Left kidney (tissue), 2 donors: Measurements from ENCODE around the gene ACOXL. TPM values are rescaled to one million over a fixed set of nuclear protein-coding genes. Genes with fewer than 3 reads are reported as not detected.

ENCODE experiments used
- DNase-seq: peaks from one replicate; pipeline ENCODE4 v3.0.0-alpha.2; 2013
- polyA plus RNA-seq: library from polyadenylated mRNA; unstranded; fragments of 120-200 nt; gene quantifications from one replicate; pipeline ENCODE4 v1.2.1, GENCODE V29; 2013; ENCODE audit not compliant: insufficient read length

The ACOXL gene
- polyA plus RNA-seq, 1 donor: 1.1 TPM

DNA sequence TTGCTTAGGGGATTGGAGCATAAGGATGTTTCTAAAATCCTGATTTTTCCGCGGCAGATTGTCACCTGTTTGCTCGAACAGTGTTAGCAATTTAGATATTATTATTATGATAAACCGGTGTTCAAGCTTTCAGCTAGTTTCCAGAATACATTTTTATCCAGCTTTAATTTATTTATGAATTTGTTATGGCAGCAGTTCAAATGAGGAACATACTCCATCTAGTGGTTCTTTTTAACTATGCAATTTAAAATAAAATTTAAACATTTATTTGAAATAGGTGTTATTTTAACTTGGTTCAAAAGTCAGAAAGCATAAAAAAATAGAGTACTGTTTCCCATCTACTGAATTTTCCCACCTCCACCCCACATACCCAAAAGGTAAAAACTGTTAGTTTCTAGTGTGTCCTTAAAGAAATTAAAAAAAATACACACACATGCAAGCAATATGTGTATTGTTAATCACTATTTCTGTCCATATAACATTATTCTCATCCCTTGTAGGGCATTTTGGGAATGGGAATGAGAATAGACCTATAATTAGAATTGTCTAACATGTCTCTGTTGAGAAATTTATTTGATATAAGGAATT is 23.2 kb downstream of the ACOXL start:
- DNase-seq: no peak

DNA sequence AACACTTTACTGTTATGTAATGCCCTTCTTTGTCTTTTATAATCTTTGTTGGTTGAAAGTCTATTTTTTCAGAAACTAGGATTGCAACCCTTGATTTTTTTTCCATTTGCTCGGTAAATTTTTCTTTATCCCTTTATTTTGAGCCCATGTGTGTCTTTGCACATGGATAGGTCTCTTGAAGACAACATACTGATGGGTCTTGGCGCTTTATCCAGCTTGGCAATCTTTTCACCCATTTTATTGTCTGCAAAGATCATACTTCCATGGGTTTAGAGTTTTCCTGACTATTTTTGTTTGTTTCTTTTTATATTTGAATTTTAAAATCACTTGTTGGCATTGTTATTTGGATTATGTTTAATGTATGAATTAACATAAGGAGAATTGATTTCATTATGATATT is 27.0 kb downstream of the ACOXL start:
- DNase-seq: no peak

DNA sequence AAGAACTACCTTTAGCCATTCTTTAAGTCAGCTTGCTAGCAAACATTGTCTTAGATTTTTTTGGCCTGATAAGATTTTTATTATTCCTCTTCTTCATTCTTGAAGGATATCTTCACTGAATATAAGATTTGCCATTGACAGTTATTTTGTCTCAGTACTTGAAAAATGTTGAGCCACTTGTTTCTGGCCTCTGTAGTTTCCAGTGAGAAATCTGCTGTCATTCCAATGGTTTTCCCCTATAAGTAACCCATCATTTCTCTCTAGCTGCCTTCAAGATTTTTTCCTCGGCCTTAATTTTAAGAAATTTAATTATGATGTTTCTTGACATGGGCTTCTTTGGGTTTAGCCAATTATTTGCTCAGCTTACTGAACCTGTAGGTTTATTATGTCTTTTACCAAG is 32.6 kb downstream of the ACOXL start:
- DNase-seq: no peak

DNA sequence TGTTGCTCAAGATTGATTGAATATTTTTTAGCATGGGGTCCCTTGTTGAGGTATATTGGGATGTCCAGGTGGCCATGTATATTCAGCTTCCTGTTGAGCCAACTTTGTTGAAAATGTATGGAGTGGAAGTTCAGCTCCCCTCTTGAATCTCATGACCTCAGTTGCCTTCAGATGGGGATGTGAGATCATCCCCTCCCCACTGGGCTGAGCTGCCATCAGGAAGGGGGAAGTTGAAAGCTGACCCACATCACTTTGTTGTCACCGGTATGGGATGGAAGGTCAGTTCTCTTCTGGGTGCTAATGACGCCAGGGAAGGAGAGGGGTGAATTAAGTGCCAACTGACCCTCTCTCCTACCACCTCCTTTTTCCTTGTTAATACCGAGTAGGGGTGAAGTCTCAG is 33.9 kb downstream of the ACOXL start:
- DNase-seq: no peak

DNA sequence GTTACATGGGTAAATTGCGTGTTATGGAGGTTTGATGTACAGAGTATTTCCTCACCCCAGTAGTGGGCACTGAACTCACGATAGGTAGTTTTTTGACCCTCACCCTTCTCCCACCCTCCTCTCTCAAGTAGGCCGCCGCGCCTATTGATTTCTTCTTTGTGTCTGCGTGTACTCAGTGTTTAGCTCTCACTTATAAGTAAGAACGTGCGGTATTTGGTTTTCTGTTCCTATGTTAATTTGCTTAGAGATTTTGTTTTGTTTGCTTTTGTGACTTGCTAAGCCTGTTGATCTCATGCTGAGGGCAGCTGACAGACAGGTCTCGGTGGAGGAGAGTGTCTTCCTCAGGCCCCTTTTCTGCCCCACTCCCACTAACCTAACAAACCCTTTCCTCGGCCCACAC is 36.2 kb downstream of the ACOXL start:
- DNase-seq: no peak

DNA sequence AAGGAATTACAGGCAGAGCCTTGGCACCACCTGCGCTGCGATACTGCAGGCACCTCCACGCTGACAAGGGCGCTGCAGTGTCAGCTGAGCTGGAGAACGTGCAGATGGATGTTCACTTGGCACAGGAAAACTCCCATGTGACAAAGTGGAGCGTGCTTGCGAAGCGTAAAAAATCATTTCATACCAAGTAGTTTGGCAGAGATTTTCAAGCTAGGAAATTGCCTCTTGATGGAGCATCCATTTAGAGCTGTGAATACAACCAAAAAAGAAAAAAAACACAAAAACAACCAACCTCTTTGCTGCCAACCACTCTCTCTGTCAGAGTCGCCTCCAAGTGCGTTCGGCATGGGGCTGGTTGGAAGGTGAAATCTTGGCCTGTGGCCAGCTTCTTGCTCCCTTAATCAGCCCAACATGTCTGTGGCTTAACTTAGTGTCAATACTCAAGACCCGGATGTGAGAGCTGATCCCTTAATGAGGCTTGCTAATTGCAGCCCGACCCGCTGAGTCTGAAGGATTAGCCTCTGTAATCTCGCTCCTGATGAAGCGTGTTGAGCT is 38.1 kb downstream of the ACOXL start:
- DNase-seq: no peak

DNA sequence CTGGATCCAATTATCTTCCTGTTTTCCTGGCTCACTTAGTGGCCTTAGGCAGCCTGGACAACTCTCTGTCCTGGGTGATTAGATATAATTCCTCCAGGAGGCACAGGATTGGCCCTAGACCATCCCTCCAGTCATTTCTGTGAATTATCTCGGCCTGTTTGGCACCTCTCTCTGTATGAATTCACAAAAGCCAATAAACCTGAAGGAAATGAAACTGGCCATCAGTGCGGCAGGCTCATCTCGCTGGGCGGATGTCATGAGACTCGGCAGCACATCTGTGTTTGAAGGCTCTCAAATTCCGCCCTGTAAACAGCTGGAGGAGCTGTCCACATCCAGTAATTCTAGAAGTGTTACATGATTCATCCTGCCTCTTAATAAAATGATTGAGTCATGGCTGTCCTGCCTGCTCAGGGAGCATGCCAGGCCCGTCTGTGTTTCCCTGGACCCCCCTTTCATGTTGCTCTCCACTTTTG is 38.6 kb downstream of the ACOXL start:
- peak; percentile 36 for DNase-seq

DNA sequence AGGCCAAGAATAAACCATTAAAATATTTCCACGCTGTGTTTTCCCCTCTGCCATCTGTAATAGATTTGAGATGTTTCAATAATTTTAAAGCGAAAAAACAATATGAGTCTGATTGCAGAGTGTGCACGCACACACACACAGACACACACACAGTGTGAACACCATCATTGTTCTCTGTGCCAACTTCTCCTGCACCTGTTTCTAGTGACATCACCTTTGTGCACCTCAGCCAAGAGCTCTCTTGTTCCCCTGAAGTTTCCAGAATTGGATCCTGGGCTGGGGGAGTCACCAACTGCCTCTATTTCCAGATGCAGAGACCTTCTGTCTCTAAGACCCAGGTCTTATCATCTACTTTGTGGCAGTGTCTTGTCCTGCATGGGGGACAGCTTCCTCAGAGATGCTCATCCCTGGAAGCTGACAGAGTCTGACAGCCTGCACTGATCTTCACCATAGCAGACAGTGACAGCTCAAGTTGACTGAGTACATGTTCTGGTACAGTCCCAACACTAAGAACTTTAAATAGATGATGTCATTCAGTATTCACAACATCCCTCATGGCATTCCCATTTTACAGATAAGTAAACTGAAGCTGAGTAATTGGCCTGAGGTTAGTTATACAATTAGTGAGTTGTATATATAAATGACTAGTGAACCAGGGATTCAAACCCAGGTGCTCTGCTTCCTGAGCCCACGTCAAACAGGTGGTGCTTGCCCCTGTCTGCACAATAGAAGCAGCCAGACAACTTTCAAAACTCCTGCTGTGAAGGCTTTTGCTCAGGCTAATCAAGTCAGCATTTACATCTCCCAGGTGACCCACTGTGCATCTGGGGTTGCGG is 39.4 kb downstream of the ACOXL start:
- no peak for DNase-seq

DNA sequence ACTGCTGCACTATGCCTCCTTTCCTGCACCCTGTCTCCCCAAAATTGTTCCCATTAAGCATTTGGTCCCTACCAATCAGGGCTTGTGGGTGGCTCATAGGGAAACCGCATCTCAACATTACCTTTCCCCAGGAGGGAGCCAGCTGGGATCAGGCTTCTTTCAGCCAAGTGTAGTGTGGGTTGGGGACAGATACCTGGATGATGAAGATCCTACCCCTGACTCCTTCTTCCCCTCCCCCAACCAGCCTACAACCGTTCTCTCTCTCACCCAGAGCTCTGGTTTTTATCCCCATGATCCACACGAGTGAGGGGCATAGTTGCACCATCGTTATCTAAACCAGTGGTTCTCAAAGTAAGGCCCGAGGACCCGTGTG is 40.0 kb downstream of the ACOXL start:
- no peak for DNase-seq

DNA sequence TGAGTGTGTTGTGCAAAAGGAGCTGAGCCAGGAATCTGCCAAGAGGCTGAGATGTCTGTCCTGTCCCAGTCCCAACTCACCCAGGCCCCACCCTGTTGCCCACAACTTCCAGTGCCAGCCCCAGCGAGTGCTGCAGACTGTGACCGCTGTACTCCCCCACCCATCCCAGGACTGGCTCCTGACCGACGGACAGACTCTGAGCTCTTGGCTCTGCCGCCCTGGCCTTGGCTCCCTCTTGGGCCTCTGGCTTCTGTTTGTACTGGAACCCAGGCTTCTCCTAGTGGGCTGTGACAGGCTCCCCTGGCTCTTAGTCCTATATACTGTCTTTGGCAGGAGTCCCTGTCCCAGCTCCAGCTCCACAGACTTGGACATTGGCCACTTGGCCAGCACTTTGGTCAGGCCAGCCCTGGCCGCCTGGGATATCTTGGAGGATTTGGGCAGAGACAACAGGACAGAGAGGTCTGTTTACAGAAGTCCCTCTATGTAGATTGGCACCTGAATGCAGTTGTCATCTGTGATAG is 41.1 kb downstream of the ACOXL start:
- no peak for DNase-seq

DNA sequence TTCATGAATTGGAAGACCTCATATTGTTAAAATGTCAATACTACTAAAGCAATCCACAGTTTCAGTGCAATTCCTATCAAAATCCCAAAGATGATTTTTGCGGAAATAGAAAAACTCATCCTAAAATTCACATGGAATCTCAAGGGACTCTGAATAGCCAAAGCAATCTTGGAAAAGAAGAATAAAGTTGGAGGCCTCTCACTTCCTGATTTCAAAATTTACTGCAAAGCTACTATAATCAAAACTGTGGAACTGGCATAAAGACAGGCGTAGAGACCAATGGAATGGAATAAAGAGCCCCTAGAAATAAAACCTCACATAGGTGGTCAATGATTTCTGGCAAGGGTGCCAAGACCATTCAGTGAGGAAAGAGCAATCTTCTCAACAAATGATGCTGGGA is 42.3 kb downstream of the ACOXL start:
- no peak for DNase-seq

DNA sequence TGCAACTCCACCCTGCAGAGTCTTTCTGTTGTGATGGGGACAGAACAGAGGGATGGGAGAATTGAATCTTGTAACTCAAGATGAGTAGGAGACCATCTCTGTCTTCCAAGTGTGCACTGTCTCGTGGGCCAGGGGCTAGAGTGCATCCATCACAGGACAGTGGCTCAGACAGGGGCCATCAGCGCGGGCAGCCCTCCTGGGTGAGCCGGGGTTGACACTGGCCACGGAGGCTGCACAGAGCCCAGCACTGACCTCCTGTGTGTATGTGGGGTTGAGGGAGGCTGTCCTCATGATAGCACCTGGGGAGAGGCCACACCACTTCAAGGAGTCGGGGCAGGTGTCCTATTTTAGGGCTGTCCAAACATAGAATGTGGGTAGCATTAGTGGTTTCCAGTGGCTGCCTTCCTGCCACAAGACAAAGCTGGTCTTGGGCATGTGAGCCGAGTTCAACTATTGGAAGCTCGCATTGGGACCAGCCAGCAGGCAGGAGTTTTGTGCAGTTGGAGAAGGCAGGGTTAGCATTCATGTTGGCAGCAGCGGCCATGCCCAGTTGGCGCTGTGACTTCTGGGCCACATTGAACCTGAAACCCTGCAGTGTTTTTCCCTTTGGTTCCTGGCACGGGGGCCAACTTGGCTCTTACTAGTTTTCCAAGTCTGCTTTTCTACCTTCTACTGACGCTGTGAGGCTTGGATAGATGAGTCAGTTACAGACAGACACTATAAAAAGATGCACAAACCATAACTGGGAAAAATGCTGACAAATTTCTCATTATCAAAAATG is 45.3 kb downstream of the ACOXL start:
- no peak for DNase-seq

DNA sequence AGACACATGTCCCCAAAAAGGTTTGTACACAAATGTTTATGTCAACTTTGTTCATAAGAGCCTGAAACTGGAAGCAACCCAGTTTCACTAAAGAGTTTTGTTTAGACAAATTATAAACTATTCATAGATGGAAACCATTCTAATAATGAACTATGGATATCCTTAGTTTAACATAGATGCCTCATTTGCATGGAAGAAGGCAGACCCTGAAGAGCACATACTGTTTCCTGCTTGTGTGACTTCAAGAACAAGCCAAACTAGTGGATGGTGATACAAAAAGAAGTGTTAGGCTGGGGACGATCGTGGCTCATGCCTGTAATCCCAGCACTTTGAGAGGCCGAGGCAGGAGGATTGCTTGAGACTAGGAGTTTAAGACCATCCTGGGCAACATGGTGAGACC is 48.1 kb downstream of the ACOXL start:
- no peak for DNase-seq

DNA sequence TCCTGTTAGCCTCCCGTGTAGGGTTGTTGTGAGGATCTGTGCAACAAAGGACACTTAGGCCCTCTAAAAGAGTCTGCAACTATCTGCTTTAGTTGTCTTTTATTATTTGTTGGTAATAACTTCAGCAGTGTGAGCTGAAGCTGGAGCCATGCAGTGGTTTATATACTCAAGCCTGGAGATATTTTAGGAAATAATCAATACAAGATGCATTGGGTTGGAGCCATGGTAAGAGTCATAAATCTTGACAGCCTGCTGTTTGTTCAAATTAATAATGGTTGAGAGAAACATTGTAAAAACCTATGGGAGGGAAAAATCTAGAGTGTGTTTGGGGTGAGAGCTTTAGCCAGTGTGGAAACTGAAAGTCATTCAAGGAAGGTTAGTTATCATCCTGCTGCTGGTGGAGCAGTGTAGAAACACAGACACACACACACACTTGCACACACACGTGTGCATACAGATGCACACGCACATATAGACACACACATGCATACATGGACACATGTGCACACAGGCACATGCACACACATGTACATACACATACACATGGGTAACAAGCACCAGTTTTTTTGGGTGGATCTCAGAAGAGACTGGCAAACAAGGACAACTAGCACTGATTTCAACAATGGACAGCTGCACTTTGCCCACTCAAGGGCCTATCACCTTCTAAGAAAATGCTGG is 51.0 kb downstream of the ACOXL start:
- DNase-seq: no peak

DNA sequence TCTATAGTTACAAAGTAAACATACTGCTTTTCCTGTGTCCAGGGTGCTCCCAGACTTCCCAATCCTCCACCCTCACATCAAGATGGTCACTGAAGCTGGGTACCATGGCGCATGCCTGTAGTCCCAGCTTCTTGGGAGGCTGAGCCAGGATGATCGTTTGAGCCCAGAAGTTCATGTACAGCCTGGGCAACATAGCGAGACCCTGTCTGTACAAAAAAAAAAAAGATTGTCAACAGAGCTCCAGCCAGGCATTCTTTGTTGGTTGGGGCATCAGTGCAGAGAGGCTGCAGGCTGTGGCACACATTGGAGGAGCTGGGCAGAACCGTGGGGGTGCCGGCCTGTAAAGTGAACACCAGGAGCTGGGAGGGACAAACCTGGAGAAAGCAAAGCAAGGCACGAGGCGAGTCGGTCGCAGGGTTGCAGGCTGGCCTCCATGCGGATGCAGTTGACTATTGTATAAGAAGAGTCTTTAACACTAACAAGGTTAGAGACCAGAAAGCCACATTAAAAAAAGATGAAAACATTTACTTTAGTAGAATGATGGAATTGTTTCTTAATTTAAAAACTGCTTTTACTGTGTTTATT is 51.8 kb downstream of the ACOXL start:
- no peak for DNase-seq

DNA sequence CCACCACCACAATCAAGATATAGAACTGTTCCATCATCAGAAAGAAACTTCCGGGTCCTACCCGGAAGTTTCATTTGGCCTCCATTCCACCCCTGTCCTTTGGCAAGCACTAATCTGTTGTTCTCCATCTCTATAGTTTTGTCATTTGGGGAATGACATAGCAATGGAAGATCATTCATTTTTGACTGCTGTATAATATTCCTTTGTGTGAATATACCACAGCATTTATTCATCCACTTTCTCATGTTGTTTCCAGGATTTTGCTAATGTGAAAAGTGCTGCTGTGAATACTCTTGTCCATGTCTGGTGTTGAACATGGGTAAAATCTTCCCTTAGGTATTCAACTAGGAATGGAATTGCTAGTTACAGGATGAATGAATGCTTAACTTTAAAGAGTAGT is 53.1 kb downstream of the ACOXL start:
- no peak for DNase-seq

DNA sequence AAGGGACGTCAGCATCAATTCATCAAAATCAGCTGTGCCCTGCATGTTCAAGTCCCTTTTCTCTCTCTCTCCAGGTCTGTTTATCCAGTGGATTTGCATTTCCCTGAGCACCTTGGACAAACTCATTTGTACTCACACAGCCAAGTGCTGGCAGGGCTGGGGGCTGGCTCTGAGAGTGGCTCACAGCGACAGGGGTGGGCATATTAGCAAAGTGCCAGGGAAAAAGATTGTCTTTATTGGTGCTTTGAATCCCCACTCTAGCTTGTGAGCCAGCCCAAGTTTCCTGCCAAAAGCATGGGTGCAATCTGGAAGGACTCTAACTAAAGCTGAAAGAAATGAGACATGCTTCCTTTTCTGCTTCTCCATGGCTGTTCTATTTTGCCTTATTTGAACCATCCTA is 56.6 kb downstream of the ACOXL start:
- no peak for DNase-seq

DNA sequence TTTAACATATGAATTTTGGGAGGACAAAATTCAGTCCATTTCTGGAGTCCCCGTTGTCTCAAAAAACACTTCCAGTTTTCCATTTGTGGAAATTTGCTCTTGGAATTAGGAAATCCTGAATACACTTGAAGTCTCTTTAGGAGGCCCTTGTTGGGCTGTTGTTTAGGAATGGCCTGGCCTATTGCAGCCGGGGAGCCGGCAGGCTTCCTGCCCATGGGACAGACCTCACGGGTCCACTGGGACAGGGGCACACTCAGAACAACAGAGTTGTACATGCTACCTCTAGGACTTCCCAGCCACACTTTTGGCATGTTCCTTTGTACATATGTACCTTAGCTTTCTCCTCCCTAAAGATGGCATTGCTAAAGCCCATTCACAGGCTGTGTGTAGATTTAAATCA is 57.3 kb downstream of the ACOXL start:
- no peak for DNase-seq

DNA sequence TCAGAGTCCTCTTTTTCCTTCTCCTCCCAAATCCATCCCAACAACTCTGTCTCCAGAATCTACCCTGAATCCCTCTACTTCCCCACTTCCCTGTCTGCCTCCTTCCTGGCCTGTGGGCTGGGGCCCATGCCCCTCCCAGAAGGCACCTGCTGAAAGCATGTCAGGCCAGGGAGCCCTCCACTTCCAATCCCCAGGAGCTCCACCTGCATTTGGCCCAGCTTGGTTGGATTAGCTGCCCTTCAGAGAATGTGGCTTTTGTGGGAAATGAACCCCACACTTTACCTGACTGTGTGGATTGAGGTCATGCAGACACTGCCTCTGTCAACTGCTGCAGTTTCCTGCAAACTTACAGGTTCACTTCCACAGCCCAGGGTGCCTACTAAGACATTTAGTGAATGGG is 58.5 kb downstream of the ACOXL start:
- DNase-seq: no peak

DNA sequence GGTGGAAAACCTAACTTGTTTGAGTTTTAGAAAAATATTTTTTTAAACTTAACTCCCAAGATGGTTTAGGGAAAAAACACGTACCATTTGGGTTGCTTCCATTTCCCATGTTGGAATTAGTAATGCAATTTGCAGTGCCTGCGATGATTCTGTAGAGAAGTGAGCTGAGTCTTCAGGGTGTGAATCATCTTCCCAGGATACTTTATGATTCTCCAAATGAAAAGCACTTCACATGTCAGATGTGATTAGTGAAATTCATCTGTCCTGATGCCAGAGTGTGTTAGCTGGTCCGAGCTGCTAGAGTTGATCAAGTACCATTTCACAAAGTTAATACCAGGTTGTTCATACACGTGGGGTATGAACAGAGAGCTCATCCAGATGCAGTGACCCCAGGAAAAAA is 59.1 kb downstream of the ACOXL start:
- DNase-seq: no peak

DNA sequence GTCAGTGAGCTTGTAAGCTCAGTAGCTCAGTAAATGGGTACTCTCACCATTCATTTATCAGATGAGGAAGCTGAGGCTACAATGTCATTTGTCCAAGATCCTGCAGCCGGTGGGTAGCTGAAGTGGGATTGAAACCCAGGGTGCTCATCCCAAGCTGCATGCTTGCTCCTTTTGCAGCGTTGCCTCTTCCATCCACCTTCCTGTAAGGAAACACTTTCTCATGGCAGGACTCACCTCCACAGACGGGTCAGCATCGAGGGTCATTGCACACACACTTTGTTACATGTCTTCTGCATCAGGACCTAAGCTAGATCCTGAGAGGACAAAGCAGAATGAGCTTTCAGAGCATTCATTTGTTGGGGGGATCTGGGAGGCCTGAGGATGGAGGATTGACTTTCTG is 60.7 kb downstream of the ACOXL start:
- no peak for DNase-seq

DNA sequence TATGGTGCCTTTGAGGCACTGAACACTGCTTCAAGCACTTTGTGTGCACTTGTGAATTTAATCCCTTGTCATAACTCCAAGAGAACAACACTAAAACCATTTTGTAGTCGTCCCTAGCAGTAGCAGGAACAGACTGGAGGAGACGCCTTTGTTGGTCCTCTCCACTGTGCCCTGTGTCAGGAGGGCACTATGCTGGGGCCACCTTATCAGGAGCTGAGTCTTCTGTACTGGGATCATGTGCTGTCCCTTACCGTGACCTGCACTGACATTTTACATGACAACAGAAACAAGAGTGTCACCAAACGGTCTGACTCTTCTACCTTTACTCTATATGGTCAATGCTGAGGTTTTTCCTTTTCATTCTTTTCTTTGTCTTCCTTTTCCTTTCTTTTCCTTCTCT is 62.0 kb downstream of the ACOXL start:
- no peak for DNase-seq
